ENCODE data around the gene OSGEP.

Gene OSGEP

DNA sequence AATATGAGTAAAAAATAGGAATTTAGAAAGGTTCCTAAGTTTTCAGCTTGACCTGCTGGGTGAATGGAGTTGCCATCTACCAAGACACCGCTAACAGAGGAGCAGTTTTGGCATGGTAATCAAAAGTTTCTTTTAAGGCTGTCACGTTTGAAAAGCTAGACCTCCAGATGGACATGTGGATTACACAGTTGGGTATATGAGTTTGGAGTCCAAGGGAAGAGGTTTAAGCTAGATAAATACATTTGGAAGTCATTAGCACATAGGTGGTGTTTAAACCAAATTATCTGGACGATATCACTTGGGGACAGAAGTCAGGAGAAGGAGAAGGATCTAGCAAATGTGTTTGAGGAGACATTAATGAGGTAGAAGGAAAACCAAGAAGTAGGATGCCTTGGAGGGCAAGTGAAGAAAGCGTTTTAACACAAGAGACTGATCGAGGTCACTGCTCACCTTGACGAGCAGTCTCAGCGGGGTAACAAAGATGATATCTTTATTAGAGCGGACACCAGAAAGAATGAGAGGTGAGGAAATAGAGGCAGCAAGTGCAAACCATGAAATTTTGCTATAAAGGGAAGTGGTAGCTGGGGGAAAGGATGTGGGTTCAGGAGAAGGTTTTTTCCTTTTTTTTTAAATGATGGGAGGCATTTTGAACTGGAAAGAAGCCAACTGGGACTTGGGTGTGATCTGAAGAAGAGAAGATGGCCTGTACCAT lies 32.2 kb upstream of the OSGEP start:
- POLR2A ChIA-PET, result interaction anchor here (1.3 kb wide), 1 partner anchor 17 kb away, joined by 4 read pairs; the partner anchor contains the start of gene PNP
- CTCF ChIA-PET, result interaction anchor here (0.6 to 1.9 kb wide), 7 partner anchors 10 to 616 kb away, joined by 3 to 8 read pairs (median 3); no protein-coding TSS in a partner anchor
- TF ChIP-seq, protein P1, sequence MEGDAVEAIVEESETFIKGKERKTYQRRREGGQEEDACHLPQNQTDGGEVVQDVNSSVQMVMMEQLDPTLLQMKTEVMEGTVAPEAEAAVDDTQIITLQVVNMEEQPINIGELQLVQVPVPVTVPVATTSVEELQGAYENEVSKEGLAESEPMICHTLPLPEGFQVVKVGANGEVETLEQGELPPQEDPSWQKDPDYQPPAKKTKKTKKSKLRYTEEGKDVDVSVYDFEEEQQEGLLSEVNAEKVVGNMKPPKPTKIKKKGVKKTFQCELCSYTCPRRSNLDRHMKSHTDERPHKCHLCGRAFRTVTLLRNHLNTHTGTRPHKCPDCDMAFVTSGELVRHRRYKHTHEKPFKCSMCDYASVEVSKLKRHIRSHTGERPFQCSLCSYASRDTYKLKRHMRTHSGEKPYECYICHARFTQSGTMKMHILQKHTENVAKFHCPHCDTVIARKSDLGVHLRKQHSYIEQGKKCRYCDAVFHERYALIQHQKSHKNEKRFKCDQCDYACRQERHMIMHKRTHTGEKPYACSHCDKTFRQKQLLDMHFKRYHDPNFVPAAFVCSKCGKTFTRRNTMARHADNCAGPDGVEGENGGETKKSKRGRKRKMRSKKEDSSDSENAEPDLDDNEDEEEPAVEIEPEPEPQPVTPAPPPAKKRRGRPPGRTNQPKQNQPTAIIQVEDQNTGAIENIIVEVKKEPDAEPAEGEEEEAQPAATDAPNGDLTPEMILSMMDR (IDR thresholded peaks at IDR 0.05; ENCODE audit: control extremely low read depth, extremely low read depth, low read depth, missing control alignments), result no peak
- no peak for DNase-seq (ENCODE audit: extremely low spot score)

DNA sequence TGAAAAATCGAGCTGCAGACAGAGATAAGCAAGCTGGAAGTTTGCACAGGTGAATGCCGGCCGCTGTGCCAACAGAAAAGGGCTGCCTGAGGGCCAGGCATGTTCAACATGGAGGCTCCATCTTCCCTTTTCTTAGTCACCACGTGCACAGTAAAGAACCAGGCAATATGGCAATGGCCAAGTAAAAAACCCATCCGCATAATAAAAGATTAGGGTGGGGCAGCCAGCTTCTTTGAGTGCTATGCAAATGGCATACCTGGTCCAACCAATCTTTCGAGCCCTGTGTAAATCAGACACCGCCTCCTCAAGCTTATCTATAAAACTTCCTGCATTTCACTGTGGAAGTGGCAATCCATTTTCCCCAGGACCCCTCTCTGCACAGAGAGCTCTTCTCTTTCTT lies 31.3 kb upstream of the OSGEP start:
- ChIA-PET CTCF (interaction anchor here (1.2 kb wide), 1 partner anchor 9 kb away, joined by 3 read pairs; no protein-coding TSS in a partner anchor), POLR2A (no interaction called here)
- TF ChIP-seq, protein P1 (IDR thresholded peaks at IDR 0.05; ENCODE audit: control extremely low read depth, extremely low read depth, low read depth, missing control alignments), result no peak
- no peak for DNase-seq (ENCODE audit: extremely low spot score)

DNA sequence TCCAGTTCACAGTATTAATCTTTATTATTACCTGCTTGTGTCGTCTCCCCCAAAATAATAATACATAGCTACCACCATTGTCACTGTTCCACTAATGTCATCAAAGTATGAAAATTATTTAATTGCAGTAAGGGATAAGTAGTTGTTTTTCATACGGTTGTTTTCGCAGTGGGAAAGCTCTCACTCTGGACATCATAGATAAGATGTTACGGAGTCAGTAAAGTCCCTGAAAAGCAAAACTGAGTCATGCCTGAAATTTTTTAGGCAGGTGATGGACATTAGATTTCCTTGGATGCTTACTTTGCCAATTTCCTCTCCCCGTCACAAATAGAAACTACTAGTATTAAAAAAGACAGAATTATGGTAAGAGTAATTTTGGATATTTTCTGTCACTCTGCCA lies 27.8 kb upstream of the OSGEP start:
- ChIA-PET POLR2A (no interaction called here), CTCF (interaction anchor here (0.8 to 1.1 kb wide), 2 partner anchors 11 to 19 kb away, joined by 3 to 5 read pairs; no protein-coding TSS in a partner anchor)
- DNase-seq (ENCODE audit: extremely low spot score), result no peak
- TF ChIP-seq, protein P1 (IDR thresholded peaks at IDR 0.05; ENCODE audit: control extremely low read depth, extremely low read depth, low read depth, missing control alignments), result no peak

DNA sequence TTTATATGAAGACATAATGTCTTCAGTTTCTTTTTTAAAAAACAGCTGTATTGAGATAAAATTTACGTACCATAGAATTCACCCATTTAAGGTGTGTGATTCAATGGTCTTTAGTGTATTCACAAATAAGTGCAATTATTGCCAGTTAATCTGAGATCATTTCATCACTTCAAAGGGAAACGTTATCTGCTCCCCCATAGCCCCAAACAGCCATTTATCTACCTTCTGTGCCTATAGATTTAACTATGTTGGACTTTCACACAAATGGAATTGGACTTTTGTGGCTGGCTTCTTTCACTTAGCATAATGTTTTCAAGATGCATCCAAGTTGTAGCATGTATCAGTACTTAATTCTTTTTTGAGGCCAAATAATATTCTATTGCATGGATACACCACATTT lies 24.3 kb upstream of the OSGEP start:
- CTCF ChIA-PET, result interaction anchor here (1.3 kb wide), 1 partner anchor 9 kb away, joined by 4 read pairs; no protein-coding TSS in a partner anchor
- DNase-seq (ENCODE audit: extremely low spot score), result no peak
- POLR2A ChIA-PET, result interaction anchor here (1.5 kb wide), 1 partner anchor 17 kb away, joined by 6 read pairs; the partner anchor contains the start of gene PIP4P1
- TF ChIP-seq, protein P1 (IDR thresholded peaks at IDR 0.05; ENCODE audit: control extremely low read depth, extremely low read depth, low read depth, missing control alignments), result no peak

DNA sequence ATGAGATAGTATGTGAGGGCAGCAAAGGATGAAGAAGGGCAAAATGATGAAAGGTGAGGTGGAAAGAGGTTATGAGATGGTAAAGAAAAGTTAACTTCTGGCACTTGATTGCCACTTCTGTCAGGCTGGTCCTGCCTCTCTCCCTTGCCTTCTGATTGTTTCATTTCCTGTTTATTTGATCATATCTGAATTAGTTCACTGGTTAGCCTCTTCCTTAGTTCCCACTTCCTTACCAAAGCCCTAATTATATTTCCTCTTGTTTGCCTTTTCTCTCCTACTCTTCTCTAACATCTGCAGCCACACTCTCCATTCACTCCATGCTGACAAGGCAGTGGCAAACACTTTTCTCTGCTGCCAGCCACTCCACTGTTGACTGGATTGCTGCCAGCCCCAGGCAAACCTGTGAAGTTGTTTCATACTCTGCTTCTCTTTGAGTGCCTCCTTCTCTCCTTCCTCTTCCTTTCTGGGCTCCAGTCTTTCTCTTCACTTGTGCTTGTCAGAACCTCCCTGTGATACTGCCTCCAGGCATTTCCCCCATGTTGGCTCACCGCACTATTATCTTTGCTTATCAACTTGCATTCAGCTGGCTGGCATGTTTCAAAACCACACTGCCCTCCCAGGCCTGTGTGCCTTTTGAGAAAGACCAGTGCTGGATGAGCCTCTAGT lies 22.7 kb upstream of the OSGEP start:
- TF ChIP-seq, protein P1 (IDR thresholded peaks at IDR 0.05; ENCODE audit: control extremely low read depth, extremely low read depth, low read depth, missing control alignments), result no peak
- DNase-seq (ENCODE audit: extremely low spot score), result no peak
- CTCF ChIA-PET, result interaction anchor here (0.6 to 1.6 kb wide), 3 partner anchors 9 to 60 kb away, joined by 3 to 4 read pairs (median 3); no protein-coding TSS in a partner anchor
- POLR2A ChIA-PET, result interaction anchor here (0.9 kb wide), 1 partner anchor 16 kb away, joined by 5 read pairs; the partner anchor contains the start of gene PIP4P1

DNA sequence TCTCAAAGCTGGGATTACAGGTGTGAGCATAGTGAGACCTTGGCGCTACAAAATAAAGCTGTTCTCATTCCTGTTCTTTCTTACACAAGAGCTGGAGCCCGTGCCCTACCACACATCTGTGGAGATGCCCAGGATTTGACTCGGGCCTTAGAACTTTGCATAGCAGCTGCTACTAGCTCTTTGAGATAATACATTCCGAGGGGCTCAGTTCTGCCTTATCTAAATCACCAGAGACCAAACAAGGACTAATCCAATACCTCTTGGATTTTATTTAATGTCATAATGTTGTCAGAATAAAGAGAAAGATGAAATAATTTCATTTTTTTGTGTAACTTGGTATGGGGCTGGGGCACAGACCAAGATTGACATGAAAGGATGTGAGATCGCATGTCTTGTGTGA lies 22.2 kb upstream of the OSGEP start:
- no peak for DNase-seq (ENCODE audit: extremely low spot score)
- TF ChIP-seq, protein P1 (IDR thresholded peaks at IDR 0.05; ENCODE audit: control extremely low read depth, extremely low read depth, low read depth, missing control alignments), result no peak
- ChIA-PET CTCF (interaction anchor here (0.6 to 1.6 kb wide), 3 partner anchors 9 to 59 kb away, joined by 3 to 4 read pairs (median 3); no protein-coding TSS in a partner anchor), POLR2A (interaction anchor here (0.9 kb wide), 1 partner anchor 15 kb away, joined by 5 read pairs; the partner anchor contains the start of gene PIP4P1)
